ENCODE measurements around the gene SCYL1. TPM values are rescaled to one million over a fixed set of nuclear protein-coding genes. Genes with fewer than 3 reads are reported as not detected.

The SCYL1 gene
- 76.4 and 96.7 TPM in 2 replicates for total RNA-seq

GRCh38 chr11:65524741-65525545 lies at the start of gene SCYL1:
SCYL1 (plus strand) TSS chr11:65525083; CDS start chr11:65525154, 71 bp downstream.

GRCh38 chr11:65498977-65499712 lies 25.7 kb upstream of the SCYL1 start, which contains the start of gene MALAT1:
MALAT1 (plus strand) TSS chr11:65499045.

GRCh38 chr11:65558002-65558929 lies 33.4 kb downstream of the SCYL1 start, which contains the start of gene LTBP3:
LTBP3 (minus strand) TSS chr11:65558359; CDS start chr11:65557959, 400 bp downstream.

GRCh38 chr11:65569973-65570918 lies 45.4 kb downstream of the SCYL1 start, which contains the start of gene ZNRD2:
ZNRD2 (plus strand) TSS chr11:65570477; CDS start chr11:65570492, 15 bp downstream.

GRCh38 chr11:65572356-65573051 lies 47.6 kb downstream of the SCYL1 start, which contains the start of gene FAM89B:
FAM89B (plus strand) TSS chr11:65572538; CDS start chr11:65572670, 132 bp downstream.

GRCh38 chr11:65575568-65576231 lies 50.8 kb downstream of the SCYL1 start, which contains the start of gene EHBP1L1:
EHBP1L1 (plus strand) TSS chr11:65576053; CDS start chr11:65576303, 250 bp downstream.

Small RNA genes lying within 50 kb of the gene (small RNA-seq; reads per million reads assigned to genes)
- gene AP001362.1 (not detected), gene RF01684 (not detected)

Other genes with a start within 250 kb of the SCYL1 start
- 30.0 and 31.0 TPM in 2 replicates for gene CDC42EP2, start 210.2 kb upstream of the SCYL1 start, total RNA-seq
- gene DPF2, start 191.2 kb upstream of the SCYL1 start, total RNA-seq, result 56.8 and 57.1 TPM in 2 replicates
- 0.29 and 0.33 TPM in 2 replicates for gene TIGD3, start 170.3 kb upstream of the SCYL1 start, total RNA-seq
- gene SLC25A45, start 142.4 kb upstream of the SCYL1 start, total RNA-seq, result 2.7 and 2.9 TPM in 2 replicates
- 102 and 132 TPM in 2 replicates for gene FRMD8, start 138.4 kb upstream of the SCYL1 start, total RNA-seq
- 258 and 292 TPM in 2 replicates for gene NEAT1, start 102.3 kb upstream of the SCYL1 start, total RNA-seq
- 6,246 and 6,812 TPM in 2 replicates for gene MALAT1, start 26.0 kb upstream of the SCYL1 start, total RNA-seq
- gene LTBP3, start 33.3 kb downstream of the SCYL1 start, total RNA-seq, result 26.8 and 52.9 TPM in 2 replicates
- gene ZNRD2, start 45.4 kb downstream of the SCYL1 start, total RNA-seq, result 52.6 and 56.4 TPM in 2 replicates
- gene FAM89B, start 47.5 kb downstream of the SCYL1 start, total RNA-seq, result 29.3 and 59.4 TPM in 2 replicates
- 13.4 and 14.4 TPM in 2 replicates for gene EHBP1L1, start 51.0 kb downstream of the SCYL1 start, total RNA-seq
- under 0.01 and 0.29 TPM in 2 replicates for gene KCNK7, start 70.7 kb downstream of the SCYL1 start, total RNA-seq
- gene MAP3K11, start 89.1 kb downstream of the SCYL1 start, total RNA-seq, result 117 and 122 TPM in 2 replicates
- gene PCNX3, start 90.7 kb downstream of the SCYL1 start, total RNA-seq, result 41.9 and 48.7 TPM in 2 replicates
- 58.8 and 68.6 TPM in 2 replicates for gene SIPA1, start 113.0 kb downstream of the SCYL1 start, total RNA-seq
- gene RELA, start 137.8 kb downstream of the SCYL1 start, total RNA-seq, result 55.5 and 63.4 TPM in 2 replicates
- gene KAT5, start 187.2 kb downstream of the SCYL1 start, total RNA-seq, result 38.9 and 44.5 TPM in 2 replicates
- 49.0 and 57.3 TPM in 2 replicates for gene RNASEH2C, start 195.7 kb downstream of the SCYL1 start, total RNA-seq